CD4-positive, CD25-positive, alpha-beta regulatory T cell (primary cell): Measurements from ENCODE around the gene PGAM1. TPM values are rescaled to one million over a fixed set of nuclear protein-coding genes. Genes with fewer than 3 reads are reported as not detected.

ENCODE experiments used
- ATAC-seq, 2 donors: fragments of 150-1000 bp; cut with Tn5 transposase; one replicate each; pipeline ENCODE4 v1.10.0; 2021; ENCODE audit warnings: low read depth in 2 of 2, moderate number of reproducible peaks in 2 of 2, moderate library complexity in 1 of 2
- DNase-seq, 3 donors: peaks; one replicate each; pipeline versions ENCODE4 v3.0.0 to v3.0.0-alpha.2; 2012 to 2022; ENCODE audit warnings: mixed read lengths in 1 of 3
- H3K27ac ChIP-seq: one replicate; pipeline ENCODE4 v1.7.0; 2013; ENCODE audit warnings: mild to moderate bottlenecking, low read length; ENCODE audit not compliant: insufficient read depth, poor library complexity, severe bottlenecking
- H3K27me3 ChIP-seq: one replicate; pipeline ENCODE4 v1.7.0; 2013; ENCODE audit warnings: low read length; ENCODE audit not compliant: control insufficient read depth, insufficient read depth
- H3K36me3 ChIP-seq: one replicate; pipeline ENCODE4 v1.7.0; 2013; ENCODE audit warnings: mild to moderate bottlenecking, low read length, moderate library complexity; ENCODE audit not compliant: control insufficient read depth, insufficient read depth
- H3K4me1 ChIP-seq: 2 replicates; pipeline ENCODE4 v1.7.0; 2013; ENCODE audit warnings: mild to moderate bottlenecking, low read length; ENCODE audit not compliant: insufficient read depth, control insufficient read depth, poor library complexity, severe bottlenecking
- H3K4me3 ChIP-seq: one replicate; pipeline ENCODE4 v1.7.0; 2013; ENCODE audit warnings: low read depth, mild to moderate bottlenecking, low read length, moderate library complexity
- H3K9me3 ChIP-seq, 2 experiments: 1 replicate in 1 of 2; 2 replicates in 1 of 2; pipeline ENCODE4 v1.7.0; 2013; ENCODE audit warnings: low read length in 2 of 2, mild to moderate bottlenecking in 1 of 2, moderate library complexity in 1 of 2; ENCODE audit not compliant: control insufficient read depth in 2 of 2
- H3K27ac Mint-ChIP-seq, 3 donors: one replicate each; pipeline ENCODE4 v1.8.0; 2020 to 2022; ENCODE audit warnings: mild to moderate bottlenecking in 3 of 3, mixed read lengths in 3 of 3, moderate library complexity in 2 of 3
- H3K27me3 Mint-ChIP-seq: one replicate; pipeline ENCODE4 v1.8.0; 2022; ENCODE audit warnings: mild to moderate bottlenecking, mixed read lengths
- H3K36me3 Mint-ChIP-seq: one replicate; pipeline ENCODE4 v1.8.0; 2020; ENCODE audit warnings: mixed read lengths
- H3K4me1 Mint-ChIP-seq, 4 donors: one replicate each; pipeline ENCODE4 v1.8.0; 2020 to 2022; ENCODE audit warnings: mixed read lengths in 4 of 4, mild to moderate bottlenecking in 1 of 4
- H3K4me3 Mint-ChIP-seq, 4 donors: one replicate each; pipeline ENCODE4 v1.8.0; 2020 to 2022; ENCODE audit warnings: mild to moderate bottlenecking in 4 of 4, mixed read lengths in 4 of 4, moderate library complexity in 3 of 4
- H3K9me3 Mint-ChIP-seq, 7 donors: one replicate each; pipeline ENCODE4 v1.8.0; 2020 to 2022; ENCODE audit warnings: mixed read lengths in 7 of 7, mild to moderate bottlenecking in 3 of 7, moderate library complexity in 2 of 7
- polyA plus RNA-seq, 4 donors: library from polyadenylated mRNA; unstranded; fragments of 300-500 nt; fragmentation: Illumina TruSeq; gene quantifications; one replicate each; pipeline ENCODE4 v1.2.3, GENCODE V29; 2021
- total RNA-seq: library from RNA; stranded (reverse); gene quantifications from one replicate; pipeline ENCODE4 v1.2.3, GENCODE V29; 2022

The PGAM1 gene
- total and polyA plus RNA-seq, 5 donors from 2014 or later: 98.8 to 375 (median 271) TPM

DNA sequence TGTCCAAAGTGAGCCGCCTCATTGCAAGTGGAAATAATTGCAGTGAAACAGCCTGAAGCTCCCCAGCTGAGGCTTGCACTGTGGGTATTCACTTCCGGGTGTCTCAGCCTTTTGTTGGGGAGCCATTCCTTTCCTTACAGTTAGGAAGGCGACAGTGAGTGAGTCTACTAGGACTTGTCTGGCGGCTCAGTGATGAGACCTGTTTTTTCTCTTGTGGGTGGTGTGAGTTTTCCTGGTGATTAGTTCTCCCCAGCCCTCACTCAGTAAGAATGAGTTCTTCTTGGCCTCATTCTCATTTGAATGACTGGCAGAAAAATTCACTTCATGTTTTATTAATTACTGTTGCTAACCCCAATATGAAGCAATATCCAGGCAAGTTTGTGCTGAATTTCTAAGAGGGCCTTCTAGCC lies 2.6 kb downstream of the PGAM1 start:
- peaks cover 5% of the 10 kb centered on the region for H3K27me3 Mint-ChIP-seq
- peaks cover 19% of the 10 kb centered on the region for H3K36me3 Mint-ChIP-seq
- Histone ChIP-seq H3K4me1 (peaks cover 30% of the 10 kb centered on the region), H3K36me3 (peaks cover 31% of the 10 kb centered on the region), H3K4me3 (peak overlapping the region; percentile 92), H3K27me3 (no peaks in the 10 kb centered on the region), H3K9me3 (no peaks in the 10 kb centered on the region), H3K27ac (peak overlapping the region; percentile 90)
- peak overlapping the region; percentile 79 to 93 (median 90) for H3K4me3 Mint-ChIP-seq
- H3K27ac Mint-ChIP-seq: peak overlapping the region; percentile 45 to 93 (median 91)
- H3K9me3 Mint-ChIP-seq: no peaks in the 10 kb centered on the region
- ATAC-seq: no peak
- peaks cover 6 to 51% (median 19%) of the 10 kb centered on the region in 4 donors for H3K4me1 Mint-ChIP-seq
- DNase-seq: peak in 1 of 3 donors; percentile 19

DNA sequence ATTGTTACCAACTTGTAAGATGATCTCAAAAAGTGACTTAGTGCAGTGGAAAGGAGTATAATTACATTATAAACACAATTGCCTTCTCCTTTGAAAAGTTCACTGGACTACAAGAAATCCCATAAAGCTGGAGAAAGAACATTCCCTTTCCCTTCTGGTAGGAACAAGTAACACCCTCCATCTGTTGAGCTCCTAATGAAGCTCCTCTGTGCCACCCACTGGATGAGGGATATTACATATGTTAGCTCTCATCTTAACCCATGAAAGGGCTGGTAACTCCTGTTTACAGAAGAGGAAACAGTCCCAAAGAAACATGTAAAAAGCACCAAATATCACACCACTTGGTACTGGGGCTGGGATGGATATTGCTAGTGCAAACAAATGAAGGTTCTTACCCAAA lies 8.1 kb downstream of the PGAM1 start:
- Histone ChIP-seq H3K36me3 (peaks cover 75% of the 10 kb centered on the region), H3K27ac (no peak overlapping the region), H3K9me3 (no peaks in the 10 kb centered on the region), H3K4me3 (no peak overlapping the region), H3K4me1 (no peaks in the 10 kb centered on the region), H3K27me3 (no peaks in the 10 kb centered on the region)
- H3K27ac Mint-ChIP-seq: no peak overlapping the region
- peaks cover 27% of the 10 kb centered on the region for H3K36me3 Mint-ChIP-seq
- peaks cover 0 to 9% (median 2%) of the 10 kb centered on the region in 4 donors for H3K4me1 Mint-ChIP-seq
- ATAC-seq: no peak
- no peaks in the 10 kb centered on the region for H3K27me3 Mint-ChIP-seq
- DNase-seq: no peak
- H3K4me3 Mint-ChIP-seq: no peak overlapping the region
- no peaks in the 10 kb centered on the region for H3K9me3 Mint-ChIP-seq

DNA sequence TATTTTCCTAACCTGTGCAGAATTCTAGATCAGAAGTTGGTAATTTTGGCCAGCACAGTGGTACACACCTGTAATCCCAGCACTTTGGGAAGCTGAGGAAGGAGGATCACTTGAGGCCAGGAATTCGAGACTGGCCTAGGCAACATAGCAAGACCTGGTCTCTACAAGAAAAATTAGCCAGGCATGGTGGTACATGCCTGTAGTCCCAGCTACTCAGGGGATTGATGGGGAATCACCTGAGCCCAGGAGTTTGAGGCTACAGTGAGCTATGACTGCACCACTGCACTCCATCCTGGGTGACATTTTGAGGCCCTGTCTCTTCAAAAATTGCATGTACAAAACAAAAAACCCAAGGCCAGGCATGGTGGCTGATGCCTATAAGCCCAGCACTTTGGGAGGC lies 8.6 kb downstream of the PGAM1 start:
- Histone ChIP-seq H3K4me3 (no peak overlapping the region), H3K27me3 (no peaks in the 10 kb centered on the region), H3K27ac (no peak overlapping the region), H3K4me1 (no peaks in the 10 kb centered on the region), H3K36me3 (peaks cover 76% of the 10 kb centered on the region), H3K9me3 (no peaks in the 10 kb centered on the region)
- Mint-ChIP-seq H3K27ac (no peak overlapping the region), H3K9me3 (no peaks in the 10 kb centered on the region), H3K4me1 (peaks cover 0 to 7% (median 2%) of the 10 kb centered on the region in 4 donors), H3K36me3 (peaks cover 30% of the 10 kb centered on the region), H3K4me3 (no peak overlapping the region), H3K27me3 (no peaks in the 10 kb centered on the region)
- DNase-seq (no peak), ATAC-seq (no peak)

DNA sequence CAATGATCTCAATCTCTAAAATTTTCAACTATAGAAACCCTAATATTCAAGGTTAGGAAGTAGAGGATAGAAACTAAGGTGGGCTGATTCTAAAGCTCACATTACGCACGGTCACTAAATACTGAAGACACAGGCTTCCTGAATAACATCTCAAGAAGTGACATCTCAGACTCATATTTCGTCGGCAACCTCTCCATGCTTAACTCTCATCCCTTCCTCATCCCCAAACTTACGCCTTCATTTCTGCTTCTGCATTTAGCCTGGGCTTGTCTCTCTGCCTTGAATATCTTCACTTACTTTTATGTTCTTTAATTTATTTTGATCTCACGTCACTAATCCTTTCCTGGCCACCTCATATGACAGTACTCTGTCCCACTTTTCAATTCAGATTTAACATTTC lies 9.2 kb downstream of the PGAM1 start:
- Mint-ChIP-seq H3K36me3 (peaks cover 33% of the 10 kb centered on the region), H3K27me3 (no peaks in the 10 kb centered on the region), H3K4me3 (no peak overlapping the region), H3K4me1 (peaks cover 0 to 10% (median 2%) of the 10 kb centered on the region in 4 donors), H3K27ac (no peak overlapping the region), H3K9me3 (no peaks in the 10 kb centered on the region)
- H3K27ac ChIP-seq: no peak overlapping the region
- DNase-seq (no peak), ATAC-seq (no peak)
- H3K9me3 ChIP-seq: no peaks in the 10 kb centered on the region
- no peaks in the 10 kb centered on the region for H3K4me1 ChIP-seq
- no peak overlapping the region for H3K4me3 ChIP-seq
- H3K36me3 ChIP-seq: peaks cover 73% of the 10 kb centered on the region
- no peaks in the 10 kb centered on the region for H3K27me3 ChIP-seq

DNA sequence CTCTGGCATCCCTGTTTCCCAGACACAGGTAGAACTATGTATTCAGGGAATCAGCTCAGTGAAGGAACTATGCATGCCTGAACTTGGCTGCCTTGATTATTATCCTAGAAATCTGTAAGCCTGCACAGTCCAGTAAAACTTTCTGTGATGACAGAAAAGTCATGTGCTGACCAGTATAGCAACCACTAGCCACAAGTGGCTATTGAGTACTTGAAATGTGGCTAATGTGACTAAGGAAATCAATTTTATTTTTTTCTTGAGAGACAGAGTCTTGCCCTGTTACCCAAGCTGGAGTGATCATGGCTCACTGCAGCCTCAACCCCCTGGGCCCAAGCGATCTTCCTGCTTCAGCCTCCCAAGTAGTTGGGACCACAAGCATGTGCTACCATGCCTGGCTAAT lies 16.3 kb downstream of the PGAM1 start:
- H3K4me3 ChIP-seq: no peak overlapping the region
- no peaks in the 10 kb centered on the region for H3K9me3 Mint-ChIP-seq
- H3K36me3 Mint-ChIP-seq: peaks cover 20% of the 10 kb centered on the region
- peaks cover 35% of the 10 kb centered on the region for H3K36me3 ChIP-seq
- no peak overlapping the region for H3K27ac ChIP-seq
- no peaks in the 10 kb centered on the region for H3K9me3 ChIP-seq
- no peak for DNase-seq
- H3K27me3 Mint-ChIP-seq: no peaks in the 10 kb centered on the region
- peak overlapping the region in 2 of 4 donors; percentile 27 to 49 for H3K4me3 Mint-ChIP-seq
- H3K27ac Mint-ChIP-seq: no peak overlapping the region
- H3K4me1 Mint-ChIP-seq: peaks cover 0 to 40% (median 26%) of the 10 kb centered on the region in 4 donors
- H3K4me1 ChIP-seq: peaks cover 28% of the 10 kb centered on the region
- H3K27me3 ChIP-seq: no peaks in the 10 kb centered on the region
- no peak for ATAC-seq

DNA sequence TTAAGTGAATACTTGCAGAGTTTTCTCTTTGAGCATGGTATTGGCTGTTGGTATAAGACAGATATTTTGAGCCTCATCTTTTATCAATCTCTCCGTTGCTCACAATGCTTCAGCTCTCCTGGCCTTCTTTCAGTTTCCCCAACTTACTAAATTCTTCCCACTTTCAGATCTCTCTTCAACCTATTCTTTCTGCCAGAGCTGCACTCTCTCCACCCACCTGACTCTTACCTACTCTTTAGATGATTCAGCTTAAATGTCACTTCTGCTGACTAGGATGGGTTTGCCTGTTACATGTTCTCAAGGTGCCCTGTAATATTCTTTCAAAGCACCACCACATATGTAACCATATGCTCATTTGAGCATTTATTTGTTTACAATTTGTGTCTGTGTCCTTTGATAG lies 18.2 kb downstream of the PGAM1 start:
- H3K9me3 Mint-ChIP-seq: no peaks in the 10 kb centered on the region

DNA sequence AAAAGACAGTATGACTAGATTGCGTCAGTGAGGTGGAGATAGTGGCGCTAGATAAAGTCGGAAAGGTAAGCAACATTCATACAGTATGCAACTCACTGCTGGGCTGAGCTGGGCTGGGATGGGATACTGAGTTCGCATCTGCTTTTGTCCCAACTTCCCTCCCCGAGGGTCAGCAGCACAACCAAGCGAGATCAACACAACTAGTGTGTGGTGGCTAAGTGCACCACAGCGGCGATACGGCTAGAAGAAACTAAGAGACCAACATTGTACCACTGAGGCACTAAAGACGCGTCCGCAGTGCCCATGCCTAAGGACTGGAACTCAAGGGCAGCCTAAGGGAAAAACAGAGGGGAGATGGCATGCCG lies 19.3 kb downstream of the PGAM1 start:
- Mint-ChIP-seq H3K4me3 (peak overlapping the region; percentile 91 to 100 (median 98)), H3K27ac (peak overlapping the region; percentile 95 to 98 (median 96)), H3K36me3 (peaks cover 11% of the 10 kb centered on the region), H3K4me1 (peaks cover 13 to 53% (median 31%) of the 10 kb centered on the region in 4 donors), H3K9me3 (no peaks in the 10 kb centered on the region), H3K27me3 (no peaks in the 10 kb centered on the region)
- H3K9me3 ChIP-seq: no peaks in the 10 kb centered on the region
- ATAC-seq (no peak), DNase-seq (no peak)
- H3K27me3 ChIP-seq: no peaks in the 10 kb centered on the region
- H3K36me3 ChIP-seq: peaks cover 15% of the 10 kb centered on the region
- H3K4me1 ChIP-seq: peaks cover 29% of the 10 kb centered on the region
- peak overlapping the region; percentile 73 for H3K27ac ChIP-seq
- peak overlapping the region; percentile 95 for H3K4me3 ChIP-seq

More for the DNA sequence above, 18.2 kb downstream of the PGAM1 start:
- Mint-ChIP-seq H3K4me3 (peak overlapping the region in 3 of 4 donors; percentile 91 to 99 (median 98)), H3K27ac (peak overlapping the region in 1 of 3 donors; percentile 95), H3K27me3 (no peaks in the 10 kb centered on the region), H3K36me3 (peaks cover 16% of the 10 kb centered on the region), H3K4me1 (peaks cover 13 to 51% (median 34%) of the 10 kb centered on the region in 4 donors)
- DNase-seq (no peak), ATAC-seq (no peak)
- H3K9me3 ChIP-seq: no peaks in the 10 kb centered on the region
- no peaks in the 10 kb centered on the region for H3K27me3 ChIP-seq
- H3K36me3 ChIP-seq: peaks cover 20% of the 10 kb centered on the region
- H3K27ac ChIP-seq: no peak overlapping the region
- H3K4me1 ChIP-seq: peaks cover 29% of the 10 kb centered on the region
- no peak overlapping the region for H3K4me3 ChIP-seq
